HG02588 (cell line): ENCODE data around the gene C20orf144.
A peak's percentile ranks its signal among the peaks of the same experiment; 100 is the strongest.

Source experiments
- ATAC-seq: cut with Tn5 transposase; IDR thresholded peaks from one replicate; pipeline ENCODE4 v1.9.1; 2021; ENCODE audit warnings: mild to moderate bottlenecking, moderate library complexity; ENCODE audit not compliant: unreplicated experiment

C20orf144 gene

DNA sequence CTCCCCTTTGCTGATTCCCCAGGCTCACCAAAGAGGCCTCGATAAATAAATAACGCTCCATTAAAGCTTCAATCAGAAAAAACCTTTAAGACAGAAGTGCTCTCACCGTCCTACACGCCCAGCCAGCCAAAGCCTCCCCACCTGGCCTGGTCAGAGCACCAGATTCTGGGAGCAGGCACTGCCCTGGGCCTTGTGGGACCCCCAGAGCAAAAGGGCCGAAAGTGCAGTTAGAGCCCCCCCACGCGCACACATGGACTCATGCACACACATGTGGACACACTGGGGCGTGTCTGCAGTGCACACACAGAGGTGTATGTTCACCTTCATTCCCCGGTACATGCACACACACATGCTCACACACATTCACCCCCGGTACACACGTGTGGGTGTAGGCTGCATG lies 14.0 kb downstream of the C20orf144 start:
- no peak for ATAC-seq

DNA sequence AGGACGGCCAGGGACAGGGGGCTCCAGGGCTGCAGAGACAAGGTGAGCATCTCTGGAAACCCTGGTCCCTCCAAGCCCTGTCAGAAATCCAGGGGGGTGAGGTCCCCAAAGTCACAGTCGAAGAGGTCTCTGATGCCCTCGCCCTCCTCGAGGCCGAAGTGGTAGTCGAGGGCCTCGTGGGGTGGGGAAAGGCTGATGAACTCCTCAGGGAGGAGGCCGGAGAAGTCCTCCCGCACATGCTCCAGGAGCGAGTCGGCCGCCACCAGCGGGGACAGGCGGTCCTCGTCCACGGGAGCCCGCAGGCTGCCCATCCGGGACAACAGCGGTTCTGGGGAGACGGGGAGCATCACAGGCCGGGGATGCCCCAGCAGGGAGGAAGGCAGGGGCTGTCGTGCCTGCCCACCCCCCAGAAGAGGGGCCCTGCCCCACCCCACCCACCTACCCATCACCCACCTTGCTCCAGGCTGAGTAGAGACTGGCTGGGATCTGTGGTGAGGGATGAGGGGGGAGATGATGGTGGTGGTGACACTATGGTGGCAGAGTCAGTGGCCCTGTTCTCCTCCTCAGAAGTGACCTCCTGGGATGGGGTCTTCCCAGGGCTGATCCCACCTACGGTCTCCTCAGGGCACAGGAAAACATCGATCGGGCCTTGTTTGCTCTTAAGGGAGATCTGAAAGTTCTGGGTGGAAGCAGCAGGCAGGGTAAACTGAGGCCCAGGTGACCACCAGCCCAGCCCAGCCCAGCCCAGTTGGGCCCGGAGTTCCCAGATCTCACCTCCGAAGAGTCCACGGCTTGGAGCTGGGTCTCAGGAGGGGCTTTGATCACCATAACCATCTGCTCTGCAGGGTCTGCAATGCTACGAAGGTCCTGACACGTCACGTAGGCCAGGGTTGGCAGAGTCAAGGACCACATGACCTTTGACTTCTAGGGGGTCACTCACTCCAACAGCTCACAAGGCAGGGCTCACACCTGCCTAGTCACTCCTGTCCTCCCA lies 14.8 kb downstream of the C20orf144 start:
- ATAC-seq: no peak

DNA sequence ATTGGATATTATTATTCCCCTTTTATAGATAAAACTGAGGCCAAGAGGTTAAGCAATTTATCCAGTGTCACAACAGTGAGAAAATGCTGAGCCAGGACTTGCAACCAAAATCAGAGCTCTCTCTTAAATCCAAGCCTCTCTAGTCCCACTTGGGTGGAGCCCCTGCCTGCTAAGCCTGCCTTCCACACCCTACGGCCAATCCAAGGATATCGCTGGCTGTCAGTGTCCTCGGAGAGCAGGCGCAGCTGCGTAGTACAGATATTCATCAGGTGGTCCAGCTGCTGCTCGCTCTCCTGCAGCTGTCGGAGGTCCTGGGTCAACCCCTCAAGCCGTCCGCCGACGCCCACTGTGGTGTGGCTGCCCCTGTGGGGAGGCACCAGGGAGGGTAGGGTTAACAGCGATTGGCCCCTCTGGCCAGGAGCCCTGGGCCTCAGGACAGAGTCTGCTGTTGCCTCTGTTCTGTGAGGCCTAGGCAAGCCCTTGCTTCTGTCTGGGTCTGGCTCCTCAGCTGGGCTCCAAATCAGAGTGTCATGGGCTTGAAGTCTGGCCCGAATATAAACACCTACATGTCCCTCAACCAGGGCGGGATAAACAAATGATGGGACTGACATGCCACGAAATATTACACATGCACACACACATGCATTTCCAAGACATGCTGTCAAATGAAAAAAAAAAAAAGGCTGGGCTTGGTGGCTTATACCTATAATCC lies 16.0 kb downstream of the C20orf144 start:
- ATAC-seq: no peak

DNA sequence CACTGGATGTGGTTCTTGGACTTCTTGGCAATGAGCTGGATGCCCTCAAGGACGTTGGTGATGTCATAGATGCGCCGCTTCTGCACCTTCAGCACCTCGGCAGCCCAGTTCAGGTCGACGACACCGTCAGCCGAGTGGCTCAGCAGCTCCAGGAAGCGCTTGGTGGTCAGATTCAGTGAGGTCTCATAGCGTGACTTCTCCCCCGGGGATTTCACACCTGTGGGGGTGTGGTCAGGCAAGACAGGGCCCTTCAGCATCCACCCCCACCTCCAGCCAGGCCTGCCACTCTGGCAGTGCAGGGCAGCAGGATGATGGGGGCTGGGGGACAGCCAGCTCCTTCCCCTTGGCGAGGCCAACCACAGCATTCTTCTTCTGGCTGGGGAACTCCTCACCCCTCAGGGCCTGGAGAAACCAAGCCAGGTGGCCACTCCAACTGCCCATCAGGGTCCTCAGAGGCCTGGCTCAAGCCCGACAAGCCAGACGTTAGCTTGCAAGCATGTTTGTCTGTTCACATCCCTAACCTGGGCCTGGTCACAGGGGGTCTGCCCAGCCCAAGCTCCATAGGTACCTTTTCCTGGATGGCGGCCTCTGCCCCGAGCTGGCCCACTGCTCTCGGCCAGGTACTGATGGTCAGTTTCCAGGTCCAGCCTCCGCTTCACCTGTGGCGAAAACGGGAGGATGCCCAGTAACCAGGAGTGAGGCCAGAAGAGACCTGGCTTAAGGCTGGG lies 17.8 kb downstream of the C20orf144 start:
- ATAC-seq: peak; percentile 61

DNA sequence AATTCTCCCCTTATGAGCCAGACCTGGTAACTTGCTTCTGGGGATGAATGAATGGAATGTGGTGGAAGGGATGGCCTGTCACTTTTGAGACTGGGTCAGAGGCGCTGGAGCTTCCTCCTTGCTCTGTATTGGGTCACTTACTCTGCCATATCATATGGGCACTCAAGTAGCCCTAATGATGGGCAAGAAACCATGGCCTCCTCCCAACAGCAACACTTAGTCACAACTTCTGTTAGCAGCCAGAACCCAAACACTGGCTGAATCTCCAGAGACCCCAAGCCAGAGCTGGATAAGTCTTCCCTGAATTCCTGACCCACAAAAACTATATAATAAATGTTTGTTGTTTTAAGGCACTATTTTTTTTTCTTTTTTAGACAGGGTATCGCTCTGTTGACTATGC lies 18.6 kb downstream of the C20orf144 start:
- no peak for ATAC-seq

DNA sequence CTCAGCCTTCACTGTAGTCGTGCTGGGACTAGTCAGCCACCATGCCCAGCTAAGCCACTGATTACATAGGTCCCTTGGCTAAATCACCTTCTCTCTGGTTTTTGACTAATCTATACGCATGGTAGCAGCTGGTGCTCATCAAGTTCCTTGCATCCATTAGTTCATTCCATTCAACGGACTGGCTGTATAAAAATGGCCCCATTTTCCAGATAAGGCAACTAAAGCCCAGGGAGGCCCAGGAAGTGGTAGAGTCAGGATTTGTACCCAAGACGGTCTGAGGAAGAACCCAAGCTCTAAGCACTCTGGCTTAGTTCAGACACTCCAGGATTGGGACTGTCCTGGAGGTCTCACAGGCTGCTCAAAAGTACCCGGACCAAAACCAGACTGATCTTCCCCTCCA lies 19.2 kb downstream of the C20orf144 start:
- no peak for ATAC-seq

DNA sequence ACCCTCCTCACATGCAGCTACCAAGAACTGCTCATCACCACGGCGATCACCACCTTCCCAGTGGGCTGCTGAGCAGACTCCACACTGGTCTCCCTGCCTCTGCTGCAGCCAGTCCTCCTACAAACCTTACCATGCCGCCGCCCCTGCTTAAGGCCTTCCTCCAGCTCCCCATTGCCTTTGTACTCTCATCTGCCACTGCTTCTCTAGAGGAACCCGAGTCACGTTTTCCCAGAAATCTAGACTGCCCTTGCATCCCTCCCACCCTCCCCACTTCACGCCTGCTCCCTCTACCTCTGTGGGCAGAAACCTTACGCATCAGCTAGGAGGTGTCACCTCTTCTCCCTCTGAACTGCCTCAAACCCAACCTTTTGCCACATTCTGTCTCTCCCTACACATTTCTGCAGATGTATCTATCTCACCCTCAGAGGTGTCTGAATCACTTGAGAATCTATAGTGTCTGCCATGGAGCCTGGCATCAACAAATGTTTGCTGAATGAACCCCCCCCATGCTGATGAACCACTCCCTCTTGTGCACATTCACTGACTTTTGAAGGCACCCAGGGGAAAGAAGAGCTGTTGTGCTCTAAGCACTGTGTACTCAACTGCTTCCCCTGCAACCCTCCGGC lies 19.7 kb downstream of the C20orf144 start:
- no peak for ATAC-seq

DNA sequence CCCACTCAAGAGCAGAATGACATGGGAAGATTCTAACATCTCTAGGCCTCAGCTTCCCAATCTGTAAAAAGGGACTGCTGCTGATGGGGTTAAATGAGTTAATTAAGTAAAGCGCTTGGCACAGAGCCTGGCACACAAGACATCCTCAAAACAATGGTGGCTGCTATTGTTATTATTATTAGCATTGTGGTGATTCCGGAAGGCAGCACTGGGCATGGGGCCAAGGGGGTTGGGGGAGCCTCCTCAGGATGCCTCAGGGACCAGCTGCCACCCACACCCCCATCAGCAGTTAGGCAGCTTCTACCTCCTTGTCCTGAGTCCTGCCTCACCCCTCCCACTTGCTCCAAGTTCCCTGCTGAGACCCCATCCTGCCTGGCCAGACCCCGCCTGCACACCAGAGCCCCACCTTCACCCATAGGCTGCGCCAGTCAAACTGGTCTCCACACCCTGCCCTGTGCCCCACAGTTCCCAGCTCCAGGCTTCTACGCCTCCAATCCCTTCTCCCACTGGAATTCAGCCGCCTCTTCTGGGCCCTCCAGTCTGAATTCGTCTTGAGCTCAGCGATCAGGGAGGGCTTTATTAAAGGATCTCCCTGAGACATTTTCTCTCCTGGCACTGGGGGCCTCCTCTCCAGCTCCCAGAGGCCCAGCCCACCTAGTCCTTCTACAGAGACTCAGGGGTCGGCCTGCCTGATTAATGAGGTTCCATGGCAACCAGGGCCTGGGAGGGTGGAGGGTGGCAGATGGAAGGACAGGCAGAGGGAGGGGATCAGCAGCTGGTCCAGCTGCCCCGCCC lies 22.6 kb downstream of the C20orf144 start:
- ATAC-seq: no peak

DNA sequence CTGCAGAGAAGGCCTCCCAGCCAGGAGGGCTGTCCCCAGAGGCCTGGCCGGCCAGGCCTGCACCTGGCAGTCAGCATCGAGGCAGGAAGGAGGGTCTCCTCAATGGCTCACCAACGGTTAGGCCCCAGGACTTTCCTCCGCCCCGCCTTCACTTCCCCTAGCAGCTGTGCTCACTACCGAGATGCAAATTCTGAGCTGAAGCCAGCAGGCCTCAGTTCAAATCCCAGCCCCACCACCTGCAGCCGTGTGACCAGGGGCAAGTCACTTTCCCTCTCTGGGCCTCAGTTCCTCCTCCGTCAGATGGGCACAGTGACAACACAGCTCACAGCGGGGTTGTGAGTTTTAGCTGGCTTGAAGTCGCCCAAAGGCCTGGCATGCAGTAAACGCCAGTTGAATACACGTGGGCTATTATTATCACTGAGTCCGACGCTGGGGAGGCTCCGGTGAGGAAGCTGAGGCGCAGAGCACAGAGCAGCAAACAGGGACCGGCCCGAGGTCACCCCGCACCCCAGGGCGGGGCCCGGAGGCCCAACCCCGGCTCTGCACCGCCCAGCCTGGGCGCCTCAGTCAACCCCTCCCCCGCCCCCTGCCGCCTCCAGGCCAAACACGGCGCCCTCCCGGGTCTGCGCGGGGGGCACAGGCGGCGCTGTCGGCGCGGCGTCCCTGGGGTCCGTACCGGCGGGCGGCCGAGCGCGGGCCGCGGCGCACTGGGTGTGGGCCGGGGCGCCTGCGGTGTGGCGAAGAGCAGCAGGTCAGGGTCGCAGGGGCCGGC lies 23.4 kb downstream of the C20orf144 start:
- peak; percentile 43 for ATAC-seq

DNA sequence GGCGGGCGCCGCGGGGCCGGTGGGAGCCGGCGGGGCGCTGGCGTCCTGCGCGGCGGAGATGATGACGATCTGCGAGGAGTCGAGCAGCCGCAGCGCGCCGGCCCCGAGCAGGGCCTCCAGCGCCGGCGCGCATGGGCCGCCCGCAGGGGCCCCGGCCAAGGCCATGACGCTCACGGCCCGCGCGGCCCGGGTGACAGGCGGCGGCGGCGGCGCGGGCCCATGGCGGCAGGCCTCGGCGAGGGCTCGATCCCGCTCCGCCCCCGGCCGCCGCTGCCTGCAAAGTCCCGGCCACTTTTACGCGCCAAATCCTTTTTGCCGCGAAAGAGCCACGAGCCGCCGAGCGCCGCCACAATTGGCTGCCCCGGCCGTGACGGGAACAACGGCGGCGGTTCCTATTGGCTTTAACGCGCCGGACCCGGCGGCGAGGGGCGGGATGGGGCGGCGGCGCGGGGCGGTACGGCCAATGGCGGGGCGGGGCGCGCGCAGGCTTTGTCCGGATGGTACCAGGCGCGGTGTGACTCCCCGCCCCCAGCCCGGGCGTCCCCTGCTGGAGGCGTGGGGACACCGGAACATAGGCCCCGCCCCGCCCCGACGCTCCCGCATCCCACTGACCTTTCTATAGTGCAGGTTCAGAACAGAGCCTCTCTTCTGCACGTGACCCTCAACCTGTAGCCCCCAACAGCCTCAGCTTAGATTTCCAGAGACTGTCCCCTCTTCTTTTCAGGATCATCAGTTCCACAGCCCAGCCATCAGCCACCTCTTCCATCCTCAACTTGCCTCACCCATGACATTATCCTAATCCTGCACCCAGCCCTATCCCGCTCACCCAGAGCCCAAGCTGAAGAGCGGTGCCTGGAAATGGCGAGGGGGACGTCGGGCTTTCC lies 24.2 kb downstream of the C20orf144 start, which contains the start of gene E2F1:
E2F1 (minus strand) TSS at position 286 of the 884 bp plus-strand sequence; CDS start at position 165, 121 bp downstream.
- peak; percentile 84 for ATAC-seq

DNA sequence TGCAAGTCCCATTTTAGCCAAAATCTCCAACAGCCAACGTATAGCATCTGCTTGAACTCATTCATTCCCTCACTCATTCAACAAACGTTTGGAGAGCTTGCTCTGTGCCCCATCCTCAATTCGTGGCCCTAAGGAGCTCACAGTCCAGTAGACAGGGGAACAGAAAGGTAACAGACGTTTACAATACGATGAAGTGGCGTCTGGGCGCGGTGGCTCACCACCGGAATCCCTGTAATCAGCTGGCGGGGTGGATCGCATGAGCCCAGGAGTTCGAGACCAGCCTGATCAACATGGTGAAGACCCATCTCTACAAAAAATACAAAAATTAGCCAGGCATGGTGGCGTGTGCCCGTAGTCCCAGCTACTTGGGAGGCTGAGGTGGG lies 24.8 kb downstream of the C20orf144 start:
- ATAC-seq: no peak

DNA sequence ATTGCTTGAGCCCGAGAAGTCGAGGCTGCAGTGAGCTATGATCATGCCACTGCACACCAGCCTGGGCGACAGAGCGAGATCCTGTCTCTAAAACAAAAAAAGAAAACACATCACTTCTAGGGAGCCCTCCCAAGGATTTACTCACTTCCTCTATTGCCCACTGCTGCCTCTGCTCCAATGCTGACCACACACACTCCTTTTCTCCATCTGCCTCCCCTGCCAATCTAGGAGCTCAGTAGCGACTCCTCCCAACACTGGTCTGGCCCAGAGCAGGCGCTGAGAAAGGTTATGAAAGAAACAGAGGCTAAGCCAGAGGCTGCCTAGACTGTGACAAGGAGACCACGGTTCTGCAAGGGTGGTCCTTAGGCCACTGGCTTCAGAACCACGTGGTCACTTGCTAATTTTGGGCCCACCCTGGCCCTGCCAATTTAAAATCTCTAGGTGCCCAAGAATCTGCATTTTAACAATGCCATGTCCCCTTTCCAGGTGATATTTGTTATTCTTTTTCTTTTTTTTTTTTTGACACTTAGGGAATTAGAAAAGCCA lies 25.3 kb downstream of the C20orf144 start:
- ATAC-seq: no peak

DNA sequence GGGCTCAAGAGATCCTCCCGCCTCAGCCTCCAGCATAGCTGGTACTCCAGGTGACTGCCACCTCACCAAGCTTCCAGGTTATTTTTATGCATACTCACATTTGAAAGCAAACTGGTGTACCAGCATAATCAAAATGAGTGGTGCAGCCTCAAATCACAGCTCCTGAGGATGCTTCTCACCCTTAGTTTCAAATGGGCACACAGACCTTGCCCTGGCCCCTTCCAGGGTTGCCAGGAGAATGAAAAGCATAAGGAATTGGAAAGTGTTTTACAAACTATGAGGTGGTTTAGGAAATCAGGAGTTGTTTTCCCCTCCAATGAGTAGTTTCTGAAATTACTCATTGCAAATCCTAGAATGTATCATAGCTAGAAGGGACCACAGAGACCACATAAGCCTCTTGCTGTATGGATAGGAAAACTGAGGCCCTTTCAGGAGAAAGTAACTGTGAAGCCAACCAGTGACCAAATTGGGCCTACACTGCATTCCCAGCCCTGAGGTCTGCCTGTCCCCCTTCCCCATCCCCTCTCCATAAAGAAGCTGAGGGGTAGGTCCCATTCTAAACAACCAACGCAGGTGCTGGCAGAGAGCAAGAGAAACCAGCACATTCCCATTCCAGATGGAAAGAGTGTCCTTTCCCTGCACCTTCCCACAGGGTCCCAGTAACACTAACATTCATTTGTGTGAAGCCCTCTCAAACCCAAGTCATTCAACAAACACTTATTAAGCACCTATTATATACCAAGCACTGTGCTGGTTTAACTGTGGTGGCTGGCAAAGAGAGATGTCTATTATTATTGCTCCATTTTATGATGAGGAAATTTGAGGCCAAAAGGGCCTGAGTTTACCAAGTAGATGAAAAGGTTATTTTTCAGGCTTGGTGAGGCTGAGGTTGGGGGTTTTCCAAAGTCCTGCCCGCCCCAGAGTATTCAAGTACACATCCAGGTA lies 26.1 kb downstream of the C20orf144 start:
- ATAC-seq: no peak

DNA sequence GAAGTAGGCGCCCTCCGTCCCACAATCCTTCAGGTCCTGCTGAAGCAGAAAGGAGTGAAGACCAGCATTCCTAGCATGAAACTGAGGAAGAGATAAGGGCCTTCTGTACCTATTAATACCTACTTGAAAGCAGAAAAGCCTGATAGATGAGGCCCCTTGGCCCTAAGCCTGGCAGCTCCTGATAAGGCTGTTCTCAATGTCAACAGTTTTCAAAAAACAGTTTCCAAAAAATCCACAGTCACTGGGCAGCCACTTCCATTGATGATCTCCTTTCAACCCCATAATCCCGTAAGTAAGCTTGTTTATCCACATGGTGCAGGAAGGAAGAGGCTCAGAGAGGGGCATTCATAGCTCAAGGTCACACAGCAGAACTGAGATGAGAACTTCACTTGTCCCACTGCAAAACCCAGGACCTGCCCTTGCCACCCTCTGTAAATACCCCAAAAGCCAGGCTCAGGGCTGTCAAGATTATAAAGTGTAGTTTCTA lies 26.9 kb downstream of the C20orf144 start:
- no peak for ATAC-seq

DNA sequence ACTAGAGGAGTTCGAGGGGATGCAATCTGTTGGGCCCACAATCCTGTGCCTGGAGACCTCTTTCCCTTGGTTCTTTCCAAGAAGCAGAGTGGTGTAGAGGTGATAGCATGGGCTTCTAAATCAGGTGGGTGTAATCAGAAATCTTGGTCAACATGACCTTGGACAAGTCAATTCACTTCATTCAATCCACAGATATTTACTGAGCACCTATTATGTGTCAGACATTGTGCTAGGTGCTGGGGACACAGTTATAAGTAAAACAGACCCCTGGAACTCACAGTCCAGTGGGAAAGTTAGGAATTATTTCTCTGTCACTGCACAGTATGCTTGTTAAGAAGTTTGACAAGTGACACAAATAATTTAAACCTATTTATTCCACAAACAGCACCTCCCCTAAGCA lies 27.4 kb downstream of the C20orf144 start:
- ATAC-seq: no peak

DNA sequence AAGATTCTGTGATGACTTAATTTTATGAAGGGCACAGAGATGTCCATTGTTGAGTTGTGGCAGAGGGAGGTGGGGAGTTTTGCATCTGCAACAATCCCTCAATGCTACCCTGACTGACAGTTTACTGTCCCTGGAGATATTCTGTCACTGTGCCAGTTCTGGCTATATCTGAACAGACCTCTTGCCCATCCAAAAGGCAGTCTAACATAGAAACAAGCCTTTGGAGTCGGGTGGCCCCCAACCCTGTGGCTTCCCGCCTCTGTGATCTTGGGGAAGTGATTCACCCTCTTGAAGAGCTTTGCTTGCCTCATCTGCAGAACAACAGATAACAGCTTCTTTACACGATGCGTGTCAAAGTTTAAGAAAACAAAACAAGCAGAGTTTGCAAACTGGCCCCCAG lies 27.8 kb downstream of the C20orf144 start:
- no peak for ATAC-seq

DNA sequence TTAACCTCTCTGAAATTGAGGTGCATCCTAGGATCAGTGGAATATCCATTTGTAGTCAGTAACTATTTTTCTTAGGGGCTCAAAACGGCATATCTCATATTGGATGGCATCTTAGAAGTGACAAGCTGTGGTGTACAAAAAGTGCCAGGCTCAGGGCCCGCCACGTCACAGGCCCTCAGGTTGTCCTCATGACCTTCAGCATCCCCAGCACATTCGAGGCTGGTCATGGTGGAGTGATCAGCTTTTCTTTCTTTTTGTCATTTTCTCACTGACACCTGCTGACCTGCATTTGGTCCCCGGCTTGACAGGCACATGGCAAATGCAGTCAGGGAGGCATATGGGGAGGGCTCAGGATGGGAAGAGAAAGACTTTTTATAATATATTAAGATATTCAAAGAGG lies 31.2 kb downstream of the C20orf144 start:
- ATAC-seq: no peak
